MCF 10A (cell line): ENCODE measurements around the gene PLD5. TPM values are rescaled to one million over a fixed set of nuclear protein-coding genes. Genes with fewer than 3 reads are reported as not detected.
A peak's percentile ranks its signal among the peaks of the same experiment; 100 is the strongest.

Experiments
- BruUV-seq: library from RNA; stranded (reverse); fragments of 400-500 nt; replicated peaks from 2 replicates; lab custom pipeline; 2021; lab: Mats Ljungman, UMichigan
- CTCF ChIA-PET: fragments of 300-600 bp; sonication (Branson Sonifier 250); formaldehyde crosslinking; extraction: SDS; loops from one replicate; lab custom pipeline; 2021; ENCODE audit warnings: antibody characterized with exemption, inconsistent platforms; lab: Yijun Ruan, JAX
- POLR2A ChIA-PET: fragments of 300-600, 350-650 bp; sonication (Branson Sonifier 250); formaldehyde crosslinking; extraction: SDS; loops from one replicate; lab custom pipeline; 2020; ENCODE audit warnings: antibody characterized with exemption, inconsistent platforms; lab: Yijun Ruan, JAX
- DNase-seq: peaks from one replicate; pipeline ENCODE4 v3.0.0-alpha.2; 2018; ENCODE audit not compliant: unreplicated experiment
- H3K27ac Mint-ChIP-seq: one replicate; pipeline ENCODE4 v1.8.0; 2022; ENCODE audit warnings: mild to moderate bottlenecking, low read depth, mixed read lengths; ENCODE audit not compliant: unreplicated experiment
- H3K27me3 Mint-ChIP-seq: one replicate; pipeline ENCODE4 v1.8.0; 2022; ENCODE audit warnings: mixed read lengths; ENCODE audit not compliant: insufficient read depth, unreplicated experiment
- H3K36me3 Mint-ChIP-seq: one replicate; pipeline ENCODE4 v1.8.0; 2022; ENCODE audit warnings: mild to moderate bottlenecking, moderate library complexity, mixed read lengths; ENCODE audit not compliant: insufficient read depth, unreplicated experiment
- H3K4me1 Mint-ChIP-seq: one replicate; pipeline ENCODE4 v1.8.0; 2022; ENCODE audit warnings: mixed read lengths; ENCODE audit not compliant: insufficient read depth, unreplicated experiment
- H3K4me3 Mint-ChIP-seq: one replicate; pipeline ENCODE4 v1.8.0; 2022; ENCODE audit warnings: mild to moderate bottlenecking, moderate library complexity, mixed read lengths; ENCODE audit not compliant: unreplicated experiment
- H3K9me3 Mint-ChIP-seq: one replicate; pipeline ENCODE4 v1.8.0; 2022; ENCODE audit warnings: mixed read lengths; ENCODE audit not compliant: unreplicated experiment
- intact Hi-C: fragments of 100-400 bp; cut with micrococcal nuclease; formaldehyde crosslinking; loops from 2 replicates; pipeline ENCODE4 v1.14.1; 2022
- total RNA-seq: library from RNA; stranded (reverse); gene quantifications from 2 replicates; pipeline ENCODE4 v1.2.3, GENCODE V29; 2022
- TF ChIP-seq, protein P1 (sequence below): fragments of 200-600 bp; IDR thresholded peaks from one replicate; pipeline ENCODE4 v1.8.0; 2022; ENCODE audit warnings: antibody characterized with exemption, mild to moderate bottlenecking; ENCODE audit not compliant: unreplicated experiment

PLD5 gene
- total RNA-seq, 1 experiment from 2014 or later = 18.3 TPM

DNA sequence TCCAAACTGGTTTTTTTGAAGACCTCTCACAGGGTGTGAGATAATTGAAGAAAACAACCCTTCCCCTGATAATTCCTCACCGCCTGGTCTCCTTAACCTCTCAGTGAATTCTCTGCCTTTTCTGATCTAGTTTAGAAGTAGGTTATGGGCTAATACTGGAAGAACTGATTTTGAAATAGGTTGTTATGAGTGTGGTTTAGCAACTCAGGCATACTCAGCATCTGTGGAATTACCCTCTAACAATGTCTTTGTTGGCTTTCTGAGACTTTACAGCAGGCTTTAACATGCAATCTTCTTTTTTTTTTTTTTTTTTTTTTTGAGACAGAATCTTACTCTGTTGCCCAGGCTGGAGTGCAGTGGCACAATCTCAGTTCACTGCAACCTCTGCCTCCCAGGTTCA lies 10.3 kb upstream of the PLD5 start:
- no peak for DNase-seq
- TF ChIP-seq, protein P1, sequence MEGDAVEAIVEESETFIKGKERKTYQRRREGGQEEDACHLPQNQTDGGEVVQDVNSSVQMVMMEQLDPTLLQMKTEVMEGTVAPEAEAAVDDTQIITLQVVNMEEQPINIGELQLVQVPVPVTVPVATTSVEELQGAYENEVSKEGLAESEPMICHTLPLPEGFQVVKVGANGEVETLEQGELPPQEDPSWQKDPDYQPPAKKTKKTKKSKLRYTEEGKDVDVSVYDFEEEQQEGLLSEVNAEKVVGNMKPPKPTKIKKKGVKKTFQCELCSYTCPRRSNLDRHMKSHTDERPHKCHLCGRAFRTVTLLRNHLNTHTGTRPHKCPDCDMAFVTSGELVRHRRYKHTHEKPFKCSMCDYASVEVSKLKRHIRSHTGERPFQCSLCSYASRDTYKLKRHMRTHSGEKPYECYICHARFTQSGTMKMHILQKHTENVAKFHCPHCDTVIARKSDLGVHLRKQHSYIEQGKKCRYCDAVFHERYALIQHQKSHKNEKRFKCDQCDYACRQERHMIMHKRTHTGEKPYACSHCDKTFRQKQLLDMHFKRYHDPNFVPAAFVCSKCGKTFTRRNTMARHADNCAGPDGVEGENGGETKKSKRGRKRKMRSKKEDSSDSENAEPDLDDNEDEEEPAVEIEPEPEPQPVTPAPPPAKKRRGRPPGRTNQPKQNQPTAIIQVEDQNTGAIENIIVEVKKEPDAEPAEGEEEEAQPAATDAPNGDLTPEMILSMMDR = no peak
- BruUV-seq = no TSS peak
- Mint-ChIP-seq H3K4me1 (peaks cover 25% of the 10 kb centered on the region), H3K27ac (no peak overlapping the region), H3K27me3 (no peaks in the 10 kb centered on the region), H3K4me3 (no peak overlapping the region), H3K36me3 (peaks cover 6% of the 10 kb centered on the region), H3K9me3 (no peaks in the 10 kb centered on the region)
- ChIA-PET POLR2A (no interaction called here), CTCF (interaction anchor here (1.1 to 1.2 kb wide), 2 partner anchors 11 to 80 kb away, joined by 3 read pairs; partner anchors contain the start of gene PLD5)
- intact Hi-C loops = no loop called here

- DNase-seq = peak; percentile 46
- no peaks in the 10 kb centered on the region for H3K27me3 Mint-ChIP-seq
- intact Hi-C loops = loop anchor here (1.0 kb wide), 1 partner anchor 99 kb away; no protein-coding TSS in a partner anchor
- TF ChIP-seq, protein P1 = no peak
- no peak overlapping the region for H3K4me3 Mint-ChIP-seq
- CTCF ChIA-PET = interaction anchor here (0.6 to 1.2 kb wide), 5 partner anchors 42 to 544 kb away, joined by 3 to 4 read pairs (median 3); no protein-coding TSS in a partner anchor
- no TSS peak for BruUV-seq
- H3K36me3 Mint-ChIP-seq = peaks cover 6% of the 10 kb centered on the region
- POLR2A ChIA-PET = interaction anchor here (0.6 to 0.7 kb wide), 2 partner anchors 312 to 541 kb away, joined by 3 read pairs; no protein-coding TSS in a partner anchor
- H3K4me1 Mint-ChIP-seq = peaks cover 20% of the 10 kb centered on the region
- no peaks in the 10 kb centered on the region for H3K9me3 Mint-ChIP-seq
- H3K27ac Mint-ChIP-seq = peak overlapping the region; percentile 74
Measured at GRCh38 chr1:242530761-242531160, 6.3 kb upstream of the PLD5 start.

- H3K4me3 Mint-ChIP-seq = peak overlapping the region; percentile 79
- H3K36me3 Mint-ChIP-seq = no peaks in the 10 kb centered on the region
- TF ChIP-seq, protein P1 = no peak
- no peak for DNase-seq
- H3K27me3 Mint-ChIP-seq = no peaks in the 10 kb centered on the region
- ChIA-PET POLR2A (no interaction called here), CTCF (interaction anchor here (0.6 to 1.1 kb wide), 6 partner anchors 13 to 589 kb away, joined by 3 to 5 read pairs (median 4); no protein-coding TSS in a partner anchor)
- H3K27ac Mint-ChIP-seq = no peak overlapping the region
- BruUV-seq = no TSS peak
- no peaks in the 10 kb centered on the region for H3K9me3 Mint-ChIP-seq
- peaks cover 32% of the 10 kb centered on the region for H3K4me1 Mint-ChIP-seq
- intact Hi-C loops = loop anchor here (2.0 to 10.0 kb wide), 2 partner anchors 59 to 511 kb away; no protein-coding TSS in a partner anchor
Measured at GRCh38 chr1:242525769-242526168, 1.3 kb upstream of the PLD5 start.

DNA sequence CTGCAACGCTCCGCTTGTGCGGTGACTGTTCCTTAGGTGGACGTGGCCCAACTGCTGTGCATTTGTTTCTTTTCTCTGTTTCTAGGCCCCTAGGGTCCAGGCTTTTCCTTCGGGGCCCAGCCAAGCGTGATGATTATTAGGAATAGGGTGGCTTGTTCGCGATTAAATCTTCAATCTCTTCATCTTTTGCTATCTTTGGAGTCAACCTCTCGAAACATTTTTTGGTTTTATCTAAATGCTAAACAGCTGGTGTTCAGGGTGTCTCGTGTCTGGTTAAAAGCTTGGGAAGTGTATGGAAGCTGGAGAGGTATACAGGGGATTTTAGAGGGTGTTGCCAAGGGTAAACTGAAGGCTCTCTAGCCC lies 844 bp upstream of the PLD5 start:
- H3K9me3 Mint-ChIP-seq = no peaks in the 10 kb centered on the region
- BruUV-seq = no TSS peak
- no peaks in the 10 kb centered on the region for H3K36me3 Mint-ChIP-seq
- intact Hi-C loops = loop anchor here (2.0 to 10.0 kb wide), 2 partner anchors 59 to 511 kb away; no protein-coding TSS in a partner anchor
- no peaks in the 10 kb centered on the region for H3K27me3 Mint-ChIP-seq
- peak overlapping the region; percentile 79 for H3K4me3 Mint-ChIP-seq
- TF ChIP-seq, protein P1 = no peak
- no peak for DNase-seq
- POLR2A ChIA-PET = no interaction called here
- peaks cover 28% of the 10 kb centered on the region for H3K4me1 Mint-ChIP-seq
- CTCF ChIA-PET = interaction anchor here (0.6 to 1.1 kb wide), 4 partner anchors 13 to 589 kb away, joined by 3 to 5 read pairs (median 4); no protein-coding TSS in a partner anchor
- no peak overlapping the region for H3K27ac Mint-ChIP-seq
